Fibroblast of lung (primary cell): ENCODE results near the gene SHISA4. TPM values are rescaled to one million over a fixed set of nuclear protein-coding genes. Genes with fewer than 3 reads are reported as not detected.

Experiments used
- DNase-seq, 2 donors: peaks; one replicate each; pipeline versions ENCODE4 v3.0.0 to v3.0.0-alpha.2; 2010; ENCODE audit warnings: low read depth in 2 of 2
- H2AFZ ChIP-seq: 2 replicates; pipeline ENCODE4 v1.5.1; 2012; ENCODE audit warnings: low read length, control low read depth, inconsistent platforms
- H3K27ac ChIP-seq: 2 replicates; pipeline ENCODE4 v1.5.1; 2011; ENCODE audit warnings: low read length, control low read depth; ENCODE audit not compliant: insufficient read depth
- H3K27me3 ChIP-seq: 2 replicates; pipeline ENCODE4 v1.5.1; 2011; ENCODE audit warnings: mild to moderate bottlenecking, low read length; ENCODE audit not compliant: control insufficient read depth, insufficient read depth
- H3K36me3 ChIP-seq: 2 replicates; pipeline ENCODE4 v1.5.1; 2011; ENCODE audit warnings: low read length; ENCODE audit not compliant: control insufficient read depth, insufficient read depth
- H3K4me1 ChIP-seq: 2 replicates; pipeline ENCODE4 v1.5.1; 2011; ENCODE audit warnings: low read length; ENCODE audit not compliant: control insufficient read depth, insufficient read depth; ENCODE audit errors: extremely low read depth
- H3K4me2 ChIP-seq: 2 replicates; pipeline ENCODE4 v1.5.1; 2011; ENCODE audit warnings: low read length, control low read depth; ENCODE audit not compliant: insufficient read depth; ENCODE audit errors: extremely low read depth
- H3K4me3 ChIP-seq, 4 experiments: fragments of 200-600 bp in 1 of 4; sonication (generic) in 1 of 4; replicated peaks in 1 of 4; 2 replicates each; pipeline ENCODE4 v1.5.1; 2011 to 2016; ENCODE audit warnings: low read length in 4 of 4, low read depth in 3 of 4, mild to moderate bottlenecking in 3 of 4, control low read depth in 2 of 4, inconsistent platforms in 1 of 4, mixed read lengths in 1 of 4; ENCODE audit not compliant: insufficient read depth in 1 of 4; ENCODE audit errors: control extremely low read depth in 1 of 4
- H3K79me2 ChIP-seq: 2 replicates; pipeline ENCODE4 v1.5.1; 2012; ENCODE audit warnings: mild to moderate bottlenecking, low read length, inconsistent platforms; ENCODE audit not compliant: control insufficient read depth, insufficient read depth
- H3K9ac ChIP-seq: 2 replicates; pipeline ENCODE4 v1.5.1; 2011; ENCODE audit warnings: mild to moderate bottlenecking, low read length, control low read depth; ENCODE audit not compliant: insufficient read depth
- H3K9me3 ChIP-seq: 2 replicates; pipeline ENCODE4 v1.5.1; 2012; ENCODE audit warnings: low read depth, low read length; ENCODE audit not compliant: control insufficient read depth, insufficient read depth
- H4K20me1 ChIP-seq: 2 replicates; pipeline ENCODE4 v1.5.1; 2011; ENCODE audit warnings: low read length; ENCODE audit not compliant: control insufficient read depth, insufficient read depth; ENCODE audit errors: extremely low read depth
- EZH2 ChIP-seq: IDR thresholded peaks from 2 replicates; pipeline ENCODE4 v1.5.1; 2012; ENCODE audit warnings: low read length, control low read depth, mild to moderate bottlenecking; ENCODE audit errors: missing control alignments
- polyA plus RNA-seq, 2 donors: library from polyadenylated mRNA; depleted of rRNA in 1 of 2; stranded (reverse) in 1 of 2; unstranded in 1 of 2; fragments of >200 nt; gene quantifications; 2 replicates each; pipeline ENCODE4 v1.2.1, GENCODE V29; 2011 to 2012; ENCODE audit warnings: missing spikeins in 1 of 2
- total RNA-seq: library from RNA; depleted of rRNA; stranded (reverse); fragments of >200 nt; gene quantifications from 2 replicates; pipeline ENCODE4 v1.2.1, GENCODE V29; 2014
- TF ChIP-seq, protein P1 (sequence below), 2 donors: IDR thresholded peaks in 1 of 2; conservative IDR thresholded peaks in 1 of 2; 1 replicate in 1 of 2; 2 replicates in 1 of 2; pipeline ENCODE4 v1.5.1; 2011 to 2012; ENCODE audit warnings: low read length in 2 of 2, control low read depth in 1 of 2, inconsistent platforms in 1 of 2, low read depth in 1 of 2, mild to moderate bottlenecking in 1 of 2

The SHISA4 gene
- total and polyA plus RNA-seq, 2 donors (not counting 1 experiment from before 2014, with no cell fraction given) = 19.0 to 27.1 TPM

DNA sequence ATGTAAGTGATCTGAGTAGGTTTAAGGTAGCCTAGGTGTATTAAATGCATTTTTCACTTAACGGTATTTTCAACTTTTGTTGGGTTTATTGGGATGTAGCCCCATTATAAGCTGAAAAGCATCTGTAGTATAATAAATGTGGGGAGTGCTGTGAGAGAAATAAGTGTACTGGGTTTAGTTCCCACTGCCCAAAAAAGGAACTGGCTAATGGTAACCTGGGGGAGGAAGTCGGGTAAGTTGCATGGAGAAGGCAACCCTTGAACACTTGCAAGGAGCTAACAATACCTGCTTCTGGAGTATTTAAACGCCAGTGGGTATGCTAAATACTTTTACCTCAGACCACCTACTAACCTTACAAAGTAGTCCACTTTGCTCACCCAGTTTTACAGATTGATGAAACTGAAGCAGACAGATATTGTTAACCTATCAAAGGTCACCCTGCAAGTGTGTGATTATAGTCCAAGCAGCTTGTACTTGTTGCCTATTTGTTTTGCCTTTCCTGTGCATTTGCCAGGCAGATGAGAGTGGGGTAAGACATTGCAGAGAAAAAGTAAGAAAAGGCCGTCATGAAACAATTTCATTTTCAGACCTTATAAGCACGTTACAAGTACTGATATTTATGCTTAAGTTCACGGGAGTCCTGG is 7.6 kb upstream of the SHISA4 start:
- DNase-seq = no peak
- no peak overlapping the region for H3K27ac ChIP-seq
- no peak overlapping the region for H3K4me2 ChIP-seq
- no peak overlapping the region for H3K4me3 ChIP-seq
- peaks cover 3% of the 10 kb centered on the region for H3K36me3 ChIP-seq
- H2AFZ ChIP-seq = no peak overlapping the region
- H3K9me3 ChIP-seq = no peaks in the 10 kb centered on the region
- TF ChIP-seq, protein P1, sequence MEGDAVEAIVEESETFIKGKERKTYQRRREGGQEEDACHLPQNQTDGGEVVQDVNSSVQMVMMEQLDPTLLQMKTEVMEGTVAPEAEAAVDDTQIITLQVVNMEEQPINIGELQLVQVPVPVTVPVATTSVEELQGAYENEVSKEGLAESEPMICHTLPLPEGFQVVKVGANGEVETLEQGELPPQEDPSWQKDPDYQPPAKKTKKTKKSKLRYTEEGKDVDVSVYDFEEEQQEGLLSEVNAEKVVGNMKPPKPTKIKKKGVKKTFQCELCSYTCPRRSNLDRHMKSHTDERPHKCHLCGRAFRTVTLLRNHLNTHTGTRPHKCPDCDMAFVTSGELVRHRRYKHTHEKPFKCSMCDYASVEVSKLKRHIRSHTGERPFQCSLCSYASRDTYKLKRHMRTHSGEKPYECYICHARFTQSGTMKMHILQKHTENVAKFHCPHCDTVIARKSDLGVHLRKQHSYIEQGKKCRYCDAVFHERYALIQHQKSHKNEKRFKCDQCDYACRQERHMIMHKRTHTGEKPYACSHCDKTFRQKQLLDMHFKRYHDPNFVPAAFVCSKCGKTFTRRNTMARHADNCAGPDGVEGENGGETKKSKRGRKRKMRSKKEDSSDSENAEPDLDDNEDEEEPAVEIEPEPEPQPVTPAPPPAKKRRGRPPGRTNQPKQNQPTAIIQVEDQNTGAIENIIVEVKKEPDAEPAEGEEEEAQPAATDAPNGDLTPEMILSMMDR (conservative IDR thresholded peaks at IDR 0.05 in 1 of 2, IDR thresholded peaks at IDR 0.05 in 1 of 2; ENCODE audit: low read depth in 1 of 2, low read length in 2 of 2) = no peak
- TF ChIP-seq EZH2 = no peak
- peaks cover 28% of the 10 kb centered on the region for H3K4me1 ChIP-seq
- H3K79me2 ChIP-seq = no peaks in the 10 kb centered on the region
- no peaks in the 10 kb centered on the region for H3K27me3 ChIP-seq
- H3K9ac ChIP-seq = no peak overlapping the region
- no peaks in the 10 kb centered on the region for H4K20me1 ChIP-seq

- DNase-seq = no peak
- no peak overlapping the region for H3K27ac ChIP-seq
Measured at GRCh38 chr1:201881617-201882016, 7.1 kb upstream of the SHISA4 start.

GRCh38 chr1:201882665-201883132 is 6.0 kb upstream of the SHISA4 start:
- H3K4me2 ChIP-seq = no peak overlapping the region
- no peaks in the 10 kb centered on the region for H3K27me3 ChIP-seq
- TF ChIP-seq, protein P1 (conservative IDR thresholded peaks at IDR 0.05 in 1 of 2, IDR thresholded peaks at IDR 0.05 in 1 of 2; ENCODE audit: low read depth in 1 of 2, low read length in 2 of 2) = no peak
- TF ChIP-seq EZH2 = no peak
- H3K9ac ChIP-seq = no peak overlapping the region
- H3K27ac ChIP-seq = no peak overlapping the region
- no peaks in the 10 kb centered on the region for H3K9me3 ChIP-seq
- peaks cover 28% of the 10 kb centered on the region for H3K4me1 ChIP-seq
- no peaks in the 10 kb centered on the region for H3K36me3 ChIP-seq
- DNase-seq = peak; percentile 72 to 87
- no peak overlapping the region for H2AFZ ChIP-seq
- H3K4me3 ChIP-seq = no peak overlapping the region
- no peaks in the 10 kb centered on the region for H3K79me2 ChIP-seq
- no peaks in the 10 kb centered on the region for H4K20me1 ChIP-seq

More at GRCh38 chr1:201881617-201882016, 7.1 kb upstream of the SHISA4 start:
- no peak overlapping the region for H3K4me3 ChIP-seq
- no peaks in the 10 kb centered on the region for H3K9me3 ChIP-seq
- H3K9ac ChIP-seq = no peak overlapping the region
- no peaks in the 10 kb centered on the region for H3K36me3 ChIP-seq
- H2AFZ ChIP-seq = no peak overlapping the region
- peaks cover 28% of the 10 kb centered on the region for H3K4me1 ChIP-seq
- no peak overlapping the region for H3K4me2 ChIP-seq
- no peaks in the 10 kb centered on the region for H3K27me3 ChIP-seq
- no peak for TF ChIP-seq EZH2
- TF ChIP-seq, protein P1 (conservative IDR thresholded peaks at IDR 0.05 in 1 of 2, IDR thresholded peaks at IDR 0.05 in 1 of 2; ENCODE audit: low read depth in 1 of 2, low read length in 2 of 2) = no peak
- no peaks in the 10 kb centered on the region for H4K20me1 ChIP-seq
- no peaks in the 10 kb centered on the region for H3K79me2 ChIP-seq
